ENCODE data around the gene HSF4. TPM values are rescaled to one million over a fixed set of nuclear protein-coding genes. Genes with fewer than 3 reads are reported as not detected.

HSF4 gene
- total and polyA plus RNA-seq, 12 donors, result 9.1 to 199 (median 38.6) TPM

DNA sequence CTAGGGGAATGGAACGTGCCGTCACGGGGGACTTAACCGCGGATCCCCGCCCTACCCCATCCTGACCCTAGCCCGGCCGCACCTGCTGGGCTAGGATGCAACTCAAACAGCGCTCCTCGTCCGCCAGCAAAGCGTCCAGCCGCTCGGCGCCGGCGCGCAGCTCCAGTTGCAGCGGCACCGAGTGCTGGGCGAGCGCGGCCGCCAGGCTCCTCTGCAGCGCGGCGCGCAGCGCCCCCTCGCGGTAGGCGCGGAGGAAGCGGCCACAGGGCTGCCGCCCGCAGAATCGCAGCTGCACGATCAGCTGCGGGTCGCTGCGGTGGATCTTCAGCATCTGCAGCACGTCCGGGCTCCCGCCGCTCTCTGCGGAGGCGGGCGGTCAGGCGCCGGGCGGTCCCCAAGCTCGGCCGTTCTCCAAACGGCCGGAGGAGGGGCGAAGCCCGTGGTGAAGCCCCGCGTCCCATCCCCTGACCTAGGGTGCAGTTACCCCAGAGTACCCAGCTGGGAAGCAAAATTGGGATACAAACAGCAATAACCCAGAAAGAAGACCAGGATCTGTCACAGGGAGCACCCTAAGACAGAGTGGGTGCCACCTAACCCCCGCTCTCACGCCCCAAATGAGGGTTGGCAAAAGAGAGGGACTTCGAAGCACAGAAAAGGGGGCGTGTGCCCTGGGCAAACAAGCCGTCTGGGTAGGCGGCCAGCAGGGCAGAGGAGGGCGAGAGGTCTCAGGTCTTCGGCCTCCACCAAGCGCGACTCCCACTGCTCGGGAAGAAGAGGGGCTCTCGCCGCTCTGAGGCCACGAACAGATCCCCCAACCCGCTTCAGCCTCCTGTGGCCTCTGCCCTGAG, 9.0 kb upstream of the HSF4 start:
- H3K9me3 ChIP-seq, result no peaks in the 10 kb centered on the region
- ATAC-seq (peak; percentile 46 to 67 (median 54)), DNase-seq (peak; percentile 66 to 81)
- no peak overlapping the region for H3K27ac ChIP-seq
- intact Hi-C loops (cut with DNase I), result loop anchor here in 9 of 10 donors (1.0 to 10.0 kb wide), 8 partner anchors 30 to 179 kb away; no protein-coding TSS in a partner anchor
- H3K36me3 ChIP-seq, result peaks cover 0 to 7% (median 0%) of the 10 kb centered on the region in 9 donors
- H3K4me1 ChIP-seq, result peaks cover 8 to 44% (median 35%) of the 10 kb centered on the region in 9 donors
- peak overlapping the region in 7 of 10 donors; percentile 14 to 35 (median 31) for H3K4me3 ChIP-seq
- TF ChIP-seq, protein P1, sequence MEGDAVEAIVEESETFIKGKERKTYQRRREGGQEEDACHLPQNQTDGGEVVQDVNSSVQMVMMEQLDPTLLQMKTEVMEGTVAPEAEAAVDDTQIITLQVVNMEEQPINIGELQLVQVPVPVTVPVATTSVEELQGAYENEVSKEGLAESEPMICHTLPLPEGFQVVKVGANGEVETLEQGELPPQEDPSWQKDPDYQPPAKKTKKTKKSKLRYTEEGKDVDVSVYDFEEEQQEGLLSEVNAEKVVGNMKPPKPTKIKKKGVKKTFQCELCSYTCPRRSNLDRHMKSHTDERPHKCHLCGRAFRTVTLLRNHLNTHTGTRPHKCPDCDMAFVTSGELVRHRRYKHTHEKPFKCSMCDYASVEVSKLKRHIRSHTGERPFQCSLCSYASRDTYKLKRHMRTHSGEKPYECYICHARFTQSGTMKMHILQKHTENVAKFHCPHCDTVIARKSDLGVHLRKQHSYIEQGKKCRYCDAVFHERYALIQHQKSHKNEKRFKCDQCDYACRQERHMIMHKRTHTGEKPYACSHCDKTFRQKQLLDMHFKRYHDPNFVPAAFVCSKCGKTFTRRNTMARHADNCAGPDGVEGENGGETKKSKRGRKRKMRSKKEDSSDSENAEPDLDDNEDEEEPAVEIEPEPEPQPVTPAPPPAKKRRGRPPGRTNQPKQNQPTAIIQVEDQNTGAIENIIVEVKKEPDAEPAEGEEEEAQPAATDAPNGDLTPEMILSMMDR (IDR thresholded peaks at IDR 0.05), result peak; percentile 92 to 99 (median 97)
- 11 to 13% methylated on average over 67 to 74 of the region's 74 CpGs for WGBS, 2 donors
- peaks cover 0 to 15% (median 0%) of the 10 kb centered on the region in 7 donors for H3K27me3 ChIP-seq

DNA sequence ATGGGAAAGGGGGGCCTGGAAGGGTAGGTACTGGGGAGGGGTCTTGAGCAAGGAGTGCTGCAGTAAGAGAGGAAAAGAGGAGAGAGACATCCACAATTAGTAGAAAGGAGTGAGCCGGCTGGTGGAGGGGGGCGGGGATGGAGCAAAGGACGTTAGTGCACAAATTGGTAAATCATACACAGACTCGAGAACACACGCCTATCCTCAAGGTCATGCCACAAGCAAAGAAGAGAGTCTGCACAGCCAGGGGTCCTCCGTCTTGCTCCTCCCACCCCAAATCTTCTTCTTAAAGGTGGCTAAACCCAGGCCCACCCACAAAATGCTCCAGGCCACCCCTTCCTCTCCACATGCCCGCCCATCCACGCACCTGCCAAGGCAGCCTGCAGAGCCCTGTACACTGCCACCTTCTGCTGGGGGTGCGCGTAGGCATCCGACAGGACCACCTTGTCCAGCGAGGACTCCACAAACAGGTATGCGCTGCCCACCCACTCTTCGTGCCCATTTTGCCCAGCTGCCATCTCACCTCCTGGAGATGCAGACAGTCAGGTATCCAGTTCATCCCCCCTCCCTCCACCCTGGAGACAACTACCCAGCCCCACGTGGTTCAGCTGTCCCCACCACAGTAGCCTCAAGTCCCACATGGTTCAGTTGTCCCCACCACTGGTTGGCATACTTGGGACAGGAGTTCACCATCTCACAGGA, 8.3 kb upstream of the HSF4 start:
- H3K4me1 ChIP-seq, result peaks cover 11 to 42% (median 33%) of the 10 kb centered on the region in 9 donors
- peaks cover 0 to 7% (median 0%) of the 10 kb centered on the region in 9 donors for H3K36me3 ChIP-seq
- ATAC-seq (no peak), DNase-seq (no peak)
- TF ChIP-seq, protein P1 (IDR thresholded peaks at IDR 0.05), result no peak
- intact Hi-C loops (cut with DNase I), result loop anchor here in 4 of 10 donors (5.0 to 10.0 kb wide), 3 partner anchors 141 to 179 kb away; no protein-coding TSS in a partner anchor
- peaks cover 0 to 10% (median 0%) of the 10 kb centered on the region in 7 donors for H3K27me3 ChIP-seq
- no peak overlapping the region for H3K4me3 ChIP-seq
- H3K9me3 ChIP-seq, result no peaks in the 10 kb centered on the region
- H3K27ac ChIP-seq, result no peak overlapping the region
- WGBS, 2 donors, result 65 to 67% methylated on average over 15 of the region's 15 CpGs

DNA sequence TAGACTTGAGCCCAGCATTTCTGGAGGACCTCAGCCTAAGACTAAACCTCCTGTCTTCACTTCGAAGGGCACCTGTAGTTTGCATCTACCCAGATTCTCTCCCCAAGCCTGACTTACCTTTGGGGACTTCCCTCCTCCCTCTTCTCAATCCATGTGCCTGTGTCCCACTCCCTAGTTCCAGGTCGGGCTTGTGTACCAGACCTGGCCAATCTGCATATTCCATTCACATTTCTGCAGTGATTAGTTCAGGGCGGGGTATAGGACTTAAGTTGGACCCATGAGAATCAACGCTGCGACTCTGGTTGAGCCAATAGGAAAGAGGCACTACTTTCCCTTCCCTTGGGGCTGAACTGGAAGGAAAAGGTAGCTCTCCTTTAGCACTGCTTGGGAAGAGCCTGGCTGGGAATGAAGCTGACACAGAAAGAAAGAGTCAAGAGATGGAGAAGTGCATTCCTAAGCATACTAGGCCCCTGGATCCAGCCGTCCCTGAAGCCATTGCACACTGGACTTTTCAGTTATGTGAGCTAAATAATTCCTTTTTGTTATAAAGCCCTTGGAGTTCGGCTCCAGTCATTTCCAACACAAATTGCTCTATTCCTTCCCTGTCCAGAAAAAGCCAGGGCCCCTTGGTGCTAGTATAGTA, 7.3 kb upstream of the HSF4 start:
- TF ChIP-seq, protein P1 (IDR thresholded peaks at IDR 0.05), result no peak
- ATAC-seq (no peak), DNase-seq (no peak)
- H3K27ac ChIP-seq, result peak overlapping the region in 1 of 10 donors; percentile 95
- 65 to 68% methylated on average over 7 of the region's 7 CpGs for WGBS, 2 donors
- H3K4me3 ChIP-seq, result no peak overlapping the region
- H3K36me3 ChIP-seq, result peaks cover 0 to 7% (median 0%) of the 10 kb centered on the region in 9 donors
- H3K4me1 ChIP-seq, result peaks cover 15 to 46% (median 38%) of the 10 kb centered on the region in 9 donors
- H3K9me3 ChIP-seq, result no peaks in the 10 kb centered on the region
- intact Hi-C loops (cut with DNase I), result loop anchor here in 4 of 10 donors (5.0 to 10.0 kb wide), 3 partner anchors 142 to 180 kb away; no protein-coding TSS in a partner anchor
- peaks cover 0 to 12% (median 0%) of the 10 kb centered on the region in 7 donors for H3K27me3 ChIP-seq
